DOHH2 (cell line): ENCODE measurements around the gene ACOT11.

Experiments used
- H3F3A ChIP-seq: fragments of 200-600 bp; sonication (generic), shearing (Covaris generic); 2 replicates; pipeline ENCODE4 v1.6.0; 2016; ENCODE audit warnings: antibody characterized with exemption, mild to moderate bottlenecking; ENCODE audit not compliant: control insufficient read depth, insufficient read depth
- H3K27ac ChIP-seq: fragments of 200-600 bp; sonication (generic); 2 replicates; pipeline ENCODE4 v1.5.1; 2014; ENCODE audit warnings: low read depth, mild to moderate bottlenecking, low read length, moderate library complexity
- H3K27me3 ChIP-seq: fragments of 200-600 bp; sonication (generic); 2 replicates; pipeline ENCODE4 v1.6.1; 2014; ENCODE audit warnings: mild to moderate bottlenecking, low read length, mixed read lengths; ENCODE audit not compliant: control insufficient read depth
- H3K36me3 ChIP-seq: fragments of 200-600 bp; sonication (generic); 2 replicates; pipeline ENCODE4 v1.6.1; 2014; ENCODE audit warnings: mild to moderate bottlenecking, low read length, moderate library complexity, mixed read lengths; ENCODE audit not compliant: control insufficient read depth
- H3K4me1 ChIP-seq: fragments of 200-600 bp; sonication (generic); 2 replicates; pipeline ENCODE4 v1.6.1; 2014; ENCODE audit warnings: mild to moderate bottlenecking, low read length, mixed read lengths; ENCODE audit not compliant: control insufficient read depth
- H3K4me2 ChIP-seq: fragments of 200-600 bp; sonication (generic); 2 replicates; pipeline ENCODE4 v1.6.0; 2014; ENCODE audit warnings: mild to moderate bottlenecking, low read length, moderate library complexity
- H3K4me3 ChIP-seq: fragments of 200-600 bp; sonication (generic); 2 replicates; pipeline ENCODE4 v1.5.1; 2014; ENCODE audit warnings: mild to moderate bottlenecking, low read length, mixed read lengths
- H3K79me2 ChIP-seq: fragments of 200-600 bp; sonication (generic); 2 replicates; pipeline ENCODE4 v1.6.1; 2014; ENCODE audit warnings: mild to moderate bottlenecking, low read length, mixed read lengths; ENCODE audit not compliant: control insufficient read depth
- H3K9me2 ChIP-seq: fragments of 200-600 bp; sonication (generic); replicated peaks from 2 replicates; pipeline ENCODE4 v1.6.1; 2014; ENCODE audit warnings: mild to moderate bottlenecking, low read length, mixed read lengths; ENCODE audit not compliant: control insufficient read depth
- H3K9me3 ChIP-seq: fragments of 200-600 bp; sonication (generic); 2 replicates; pipeline ENCODE4 v1.6.1; 2014; ENCODE audit warnings: antibody characterized with exemption, low read length, mixed read lengths; ENCODE audit not compliant: control insufficient read depth, insufficient read depth
- H4K20me1 ChIP-seq: fragments of 200-600 bp; sonication (generic); 2 replicates; pipeline ENCODE4 v1.6.0; 2014; ENCODE audit warnings: low read depth, mild to moderate bottlenecking, antibody characterized with exemption, low read length, moderate library complexity; ENCODE audit not compliant: control insufficient read depth, insufficient read depth
- CTCF ChIP-seq: fragments of 200-600 bp; sonication (generic); IDR thresholded peaks from one replicate; pipeline ENCODE4 v1.5.1; 2014; ENCODE audit warnings: antibody characterized with exemption, mild to moderate bottlenecking, low read depth, low read length; ENCODE audit not compliant: poor library complexity, severe bottlenecking
- EZH2phosphoT487 ChIP-seq: fragments of 200-600 bp; sonication (generic); IDR thresholded peaks from 2 replicates; pipeline ENCODE4 v1.6.1; 2017; ENCODE audit warnings: borderline replicate concordance, mild to moderate bottlenecking, antibody characterized with exemption, low read length, moderate library complexity, mixed read lengths

Gene ACOT11

DNA sequence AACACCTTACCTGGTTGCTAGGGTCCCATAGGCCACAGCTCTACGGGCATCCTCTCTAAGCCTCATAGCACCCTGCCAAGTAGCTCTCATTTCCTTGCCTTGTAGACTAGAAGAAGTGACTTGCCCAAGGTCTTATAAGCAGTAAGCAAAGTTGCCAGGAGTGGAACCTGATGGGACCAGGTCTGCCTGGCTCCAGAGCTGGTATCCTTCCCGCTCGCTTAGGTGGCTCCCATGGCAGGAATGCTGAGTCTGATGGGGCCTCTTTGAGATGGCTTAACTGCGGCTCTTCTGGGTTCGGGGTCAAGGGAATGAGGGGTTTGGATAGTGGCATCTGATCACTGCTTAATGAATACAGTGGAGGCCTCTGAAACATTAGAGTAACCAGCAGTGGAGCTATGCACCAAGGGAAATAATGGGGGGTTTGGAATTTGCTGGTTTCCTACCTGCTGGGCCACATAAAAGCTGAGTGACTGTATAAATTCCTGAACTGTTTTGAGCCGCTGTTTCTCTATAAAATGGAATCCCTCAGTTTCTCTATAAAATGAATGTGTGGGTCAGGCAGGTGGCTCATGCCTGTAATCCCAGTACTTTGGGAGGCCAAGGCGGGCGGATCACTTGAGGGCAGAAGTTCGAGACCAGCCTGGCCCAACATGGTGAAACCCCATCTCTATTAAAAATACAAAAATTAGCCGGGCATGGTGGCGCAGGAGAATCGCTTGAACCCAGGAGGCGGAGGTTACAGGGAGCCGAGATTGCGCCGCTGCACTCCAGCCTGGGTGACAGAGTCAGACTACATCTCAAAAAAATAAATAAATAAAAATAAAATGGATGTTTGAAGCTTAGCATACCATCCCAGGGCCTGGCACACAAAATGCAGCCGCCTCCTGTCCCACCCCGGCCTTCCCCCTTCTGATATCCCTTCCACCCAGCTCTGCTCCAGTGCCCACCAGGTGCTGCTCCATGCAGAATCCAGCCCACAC lies 62.9 kb downstream of the ACOT11 start:
- H4K20me1 ChIP-seq, result no peaks in the 10 kb centered on the region
- H3K36me3 ChIP-seq, result no peaks in the 10 kb centered on the region
- no peak overlapping the region for H3K27ac ChIP-seq
- no peaks in the 10 kb centered on the region for H3K27me3 ChIP-seq
- no peaks in the 10 kb centered on the region for H3F3A ChIP-seq
- no peak overlapping the region for H3K4me2 ChIP-seq
- no peaks in the 10 kb centered on the region for H3K9me3 ChIP-seq
- H3K9me2 ChIP-seq, result no peaks in the 10 kb centered on the region
- no peaks in the 10 kb centered on the region for H3K79me2 ChIP-seq
- TF ChIP-seq EZH2phosphoT487 (no peak), CTCF (no peak)
- no peaks in the 10 kb centered on the region for H3K4me1 ChIP-seq
- H3K4me3 ChIP-seq, result no peak overlapping the region

- H3K4me3 ChIP-seq, result no peak overlapping the region
- TF ChIP-seq CTCF (no peak), EZH2phosphoT487 (no peak)
- H3K36me3 ChIP-seq, result no peaks in the 10 kb centered on the region
- no peaks in the 10 kb centered on the region for H3F3A ChIP-seq
- no peaks in the 10 kb centered on the region for H4K20me1 ChIP-seq
- H3K27me3 ChIP-seq, result no peaks in the 10 kb centered on the region
- H3K9me3 ChIP-seq, result no peaks in the 10 kb centered on the region
- H3K79me2 ChIP-seq, result no peaks in the 10 kb centered on the region
- no peak overlapping the region for H3K27ac ChIP-seq
- H3K4me1 ChIP-seq, result no peaks in the 10 kb centered on the region
- no peak overlapping the region for H3K4me2 ChIP-seq
- H3K9me2 ChIP-seq, result no peaks in the 10 kb centered on the region
Observed at GRCh38 chr1:54611621-54612020, 63.6 kb downstream of the ACOT11 start.

GRCh38 chr1:54614024-54614423 lies 66.0 kb downstream of the ACOT11 start:
- no peaks in the 10 kb centered on the region for H3K4me1 ChIP-seq
- H4K20me1 ChIP-seq, result no peaks in the 10 kb centered on the region
- H3K4me3 ChIP-seq, result no peak overlapping the region
- H3K79me2 ChIP-seq, result no peaks in the 10 kb centered on the region
- no peaks in the 10 kb centered on the region for H3K36me3 ChIP-seq
- no peaks in the 10 kb centered on the region for H3F3A ChIP-seq
- H3K27me3 ChIP-seq, result no peaks in the 10 kb centered on the region
- H3K27ac ChIP-seq, result no peak overlapping the region
- H3K9me2 ChIP-seq, result no peaks in the 10 kb centered on the region
- TF ChIP-seq CTCF (no peak), EZH2phosphoT487 (no peak)
- H3K9me3 ChIP-seq, result no peaks in the 10 kb centered on the region
- H3K4me2 ChIP-seq, result no peak overlapping the region
